ENCODE measurements around the gene LEF1.
A peak's percentile ranks its signal among the peaks of the same experiment; 100 is the strongest.

DNA sequence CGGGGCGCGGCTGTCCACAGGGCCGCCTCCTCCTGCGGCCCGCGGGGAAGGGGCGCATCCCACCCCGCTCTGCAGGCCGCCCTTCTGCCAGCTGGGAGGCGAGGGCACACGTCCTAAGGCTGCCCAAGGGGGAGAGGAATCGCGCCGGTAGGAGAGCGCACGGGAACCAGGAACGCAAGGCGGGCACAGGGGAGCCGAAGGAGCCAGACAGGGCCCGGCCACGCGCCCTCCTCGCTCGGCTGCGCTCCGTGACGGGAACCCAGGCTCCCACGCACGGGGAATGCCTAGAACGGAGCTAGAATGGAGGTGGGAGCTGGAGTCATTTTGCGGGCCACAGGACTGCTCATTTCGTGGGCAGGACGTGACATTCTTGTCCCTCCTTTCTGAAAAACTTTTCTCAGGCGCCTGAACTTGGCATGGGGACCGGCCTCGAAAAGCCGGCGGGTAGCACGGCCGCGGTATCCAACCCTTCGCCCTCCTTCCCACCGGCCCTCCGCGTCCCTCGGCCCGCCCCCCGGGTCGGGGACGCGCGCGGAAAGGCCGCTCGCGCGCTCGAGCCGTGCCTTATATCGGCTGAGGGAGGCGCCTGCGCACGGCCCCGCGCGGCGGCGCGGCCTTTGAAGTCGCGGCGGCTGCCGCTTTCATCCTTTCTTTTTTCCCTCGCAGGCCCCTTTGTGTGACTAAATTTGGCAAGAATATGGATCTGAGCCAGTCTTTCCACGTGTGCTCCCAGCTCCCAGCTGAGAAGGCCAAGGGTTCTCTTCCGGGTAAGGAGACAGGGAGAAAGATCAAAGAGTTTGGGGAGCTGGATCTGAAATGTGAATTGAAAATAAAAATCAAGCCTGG is 4.2 kb upstream of the LEF1 start:
- TF ChIP-seq CTCF (optimal IDR thresholded peaks at IDR 0.05 in 1 of 3, IDR thresholded peaks at IDR 0.05 in 1 of 3, conservative IDR thresholded peaks at IDR 0.05 in 1 of 3; ENCODE audit: extremely low read depth in 1 of 3, insufficient read depth in 2 of 3, low read length in 3 of 3) (no peak), EZH2 (IDR thresholded peaks at IDR 0.05; ENCODE audit: low read length) (peak; percentile 56)
